GM06990 (cell line): Measurements from ENCODE around the gene GALNT13.

Source experiments
- DNase-seq: peaks from one replicate; pipeline ENCODE4 v3.0.0-alpha.2; 2011; ENCODE audit not compliant: insufficient read length; ENCODE audit errors: extremely low read depth
- H3K27me3 ChIP-seq: replicated peaks from 2 replicates; pipeline ENCODE4 v1.6.0; 2011; ENCODE audit warnings: low read length; ENCODE audit not compliant: control insufficient read depth, insufficient read depth
- H3K36me3 ChIP-seq: 2 replicates; pipeline ENCODE4 v1.5.1; 2011; ENCODE audit warnings: low read length; ENCODE audit not compliant: control insufficient read depth, insufficient read depth
- H3K4me3 ChIP-seq: replicated peaks from 2 replicates; pipeline ENCODE4 v1.5.1; 2011; ENCODE audit warnings: low read depth, mild to moderate bottlenecking, control low read depth, low read length
- TF ChIP-seq, protein P1 (sequence below): IDR thresholded peaks from 2 replicates; pipeline ENCODE4 v1.5.1; 2011; ENCODE audit warnings: low read length, control low read depth, mild to moderate bottlenecking, inconsistent platforms; ENCODE audit not compliant: insufficient read depth, poor library complexity, severe bottlenecking

The GALNT13 gene

DNA sequence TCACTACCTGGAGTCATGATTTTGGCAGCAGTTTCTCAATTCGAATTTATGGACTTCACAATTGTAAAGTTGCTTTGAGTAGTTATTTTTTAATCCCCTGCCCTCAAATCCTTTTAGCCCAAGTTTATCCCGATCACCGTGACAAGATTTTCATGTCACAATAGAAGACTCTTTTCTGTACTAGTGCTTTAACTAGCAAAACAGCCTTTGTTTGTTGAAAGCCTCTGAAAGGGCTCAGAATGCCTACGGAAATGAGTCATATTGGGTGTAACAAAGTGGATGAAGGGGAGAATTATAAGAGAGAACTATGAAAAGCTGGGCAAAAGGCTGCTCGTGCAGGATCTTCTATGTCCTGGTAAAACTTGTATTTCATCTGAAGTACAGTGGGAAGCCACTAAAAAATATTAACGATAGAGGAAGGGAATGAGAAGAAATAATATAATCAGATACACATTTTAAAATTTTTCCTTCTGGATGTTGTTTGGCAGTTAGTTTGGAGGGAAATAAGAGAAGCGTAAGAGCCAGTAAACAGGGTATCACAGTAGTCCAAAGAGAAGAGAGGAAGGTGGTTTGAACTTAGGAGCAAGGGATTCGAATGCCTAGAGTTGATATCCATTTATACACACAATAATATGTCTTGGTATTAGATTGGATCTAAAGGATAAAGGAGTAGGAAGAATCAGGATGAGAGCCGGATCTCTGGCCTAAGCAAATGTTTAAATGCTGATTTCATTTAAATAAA lies 114.9 kb downstream of the GALNT13 start:
- H3K4me3 ChIP-seq: no peak overlapping the region
- no peaks in the 10 kb centered on the region for H3K27me3 ChIP-seq
- TF ChIP-seq, protein P1, sequence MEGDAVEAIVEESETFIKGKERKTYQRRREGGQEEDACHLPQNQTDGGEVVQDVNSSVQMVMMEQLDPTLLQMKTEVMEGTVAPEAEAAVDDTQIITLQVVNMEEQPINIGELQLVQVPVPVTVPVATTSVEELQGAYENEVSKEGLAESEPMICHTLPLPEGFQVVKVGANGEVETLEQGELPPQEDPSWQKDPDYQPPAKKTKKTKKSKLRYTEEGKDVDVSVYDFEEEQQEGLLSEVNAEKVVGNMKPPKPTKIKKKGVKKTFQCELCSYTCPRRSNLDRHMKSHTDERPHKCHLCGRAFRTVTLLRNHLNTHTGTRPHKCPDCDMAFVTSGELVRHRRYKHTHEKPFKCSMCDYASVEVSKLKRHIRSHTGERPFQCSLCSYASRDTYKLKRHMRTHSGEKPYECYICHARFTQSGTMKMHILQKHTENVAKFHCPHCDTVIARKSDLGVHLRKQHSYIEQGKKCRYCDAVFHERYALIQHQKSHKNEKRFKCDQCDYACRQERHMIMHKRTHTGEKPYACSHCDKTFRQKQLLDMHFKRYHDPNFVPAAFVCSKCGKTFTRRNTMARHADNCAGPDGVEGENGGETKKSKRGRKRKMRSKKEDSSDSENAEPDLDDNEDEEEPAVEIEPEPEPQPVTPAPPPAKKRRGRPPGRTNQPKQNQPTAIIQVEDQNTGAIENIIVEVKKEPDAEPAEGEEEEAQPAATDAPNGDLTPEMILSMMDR: no peak
- no peak for DNase-seq
- H3K36me3 ChIP-seq: no peaks in the 10 kb centered on the region

DNA sequence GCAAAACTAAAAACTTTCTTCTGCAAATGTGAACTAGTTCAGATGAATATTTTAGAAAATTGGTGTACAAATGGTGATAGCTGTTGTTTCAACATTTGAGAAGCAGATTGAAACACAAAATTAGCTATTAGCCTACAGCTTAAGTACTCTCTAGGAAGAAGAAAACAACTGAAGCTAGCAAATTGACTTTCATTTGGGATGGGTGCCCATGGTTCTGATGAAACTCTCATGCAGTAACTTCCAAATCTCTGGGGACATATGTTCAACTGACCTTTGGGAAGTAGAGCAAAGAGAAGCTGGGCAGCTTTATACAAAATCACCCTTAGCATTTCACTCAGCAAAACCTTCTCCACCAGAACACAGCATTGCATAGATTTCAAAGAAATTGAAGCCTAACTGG lies 119.0 kb downstream of the GALNT13 start:
- no peaks in the 10 kb centered on the region for H3K27me3 ChIP-seq
- TF ChIP-seq, protein P1: no peak
- no peaks in the 10 kb centered on the region for H3K36me3 ChIP-seq
- no peak overlapping the region for H3K4me3 ChIP-seq
- DNase-seq: no peak

DNA sequence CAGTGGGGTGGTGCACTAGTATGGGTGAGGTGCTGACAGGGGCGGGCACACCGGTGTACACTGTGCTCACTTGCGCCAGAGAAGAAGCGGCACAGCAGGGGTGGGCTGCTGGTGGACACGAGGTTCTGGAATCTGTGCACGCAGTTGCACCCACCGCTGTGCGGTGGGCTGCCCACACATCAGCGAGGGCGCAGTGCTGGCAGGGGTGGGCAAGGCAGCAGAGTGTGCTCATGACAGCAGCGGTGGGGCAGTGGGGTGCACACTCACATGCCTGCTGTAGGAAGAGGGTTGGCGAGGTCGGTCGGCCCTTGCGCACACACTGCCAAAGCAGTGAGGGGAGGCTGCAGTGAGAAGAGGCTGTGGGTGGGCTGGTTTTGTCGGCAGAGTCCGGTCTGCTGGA lies 141.8 kb downstream of the GALNT13 start:
- TF ChIP-seq, protein P1: no peak
- DNase-seq: no peak
- Histone ChIP-seq H3K4me3 (no peak overlapping the region), H3K36me3 (no peaks in the 10 kb centered on the region), H3K27me3 (no peaks in the 10 kb centered on the region)

DNA sequence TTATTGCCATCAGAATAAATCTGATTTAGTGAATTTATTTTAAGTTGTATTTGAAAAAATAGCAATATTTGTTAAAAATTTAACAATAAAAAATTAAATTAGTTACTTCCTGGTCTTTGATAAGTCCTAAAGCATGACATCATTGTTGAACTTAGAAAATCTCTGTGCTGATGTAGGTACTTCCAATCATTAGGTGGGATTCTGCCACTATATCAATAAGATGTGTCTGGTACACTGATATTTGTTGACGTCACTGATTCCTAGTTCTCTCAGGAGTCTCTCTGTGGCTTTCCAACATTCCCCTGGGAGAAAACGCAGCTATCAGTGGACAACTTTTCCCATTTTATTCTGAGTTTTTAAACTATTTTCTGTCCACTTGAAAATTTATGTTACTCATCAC lies 143.5 kb downstream of the GALNT13 start:
- Histone ChIP-seq H3K36me3 (no peaks in the 10 kb centered on the region), H3K27me3 (no peaks in the 10 kb centered on the region), H3K4me3 (no peak overlapping the region)
- no peak for DNase-seq
- TF ChIP-seq, protein P1: no peak

DNA sequence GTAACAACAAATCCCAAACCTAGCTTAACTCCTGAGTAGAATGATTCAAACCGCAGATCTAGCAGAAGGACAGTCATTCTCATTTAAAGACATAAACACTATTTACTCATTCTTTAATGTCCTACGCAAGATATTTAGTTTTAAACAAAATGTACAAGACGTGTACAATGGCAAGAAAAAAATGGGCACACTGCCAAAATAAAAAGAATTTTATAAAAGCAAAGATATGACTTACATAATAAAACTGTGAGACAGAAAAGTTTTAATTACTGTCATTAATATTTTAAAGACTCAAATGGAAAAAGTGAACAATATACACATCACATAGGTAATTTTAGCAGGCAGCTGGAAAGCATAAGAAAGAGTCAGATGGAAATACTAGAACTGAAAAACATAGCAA lies 157.8 kb downstream of the GALNT13 start:
- DNase-seq: no peak
- H3K36me3 ChIP-seq: no peaks in the 10 kb centered on the region
- TF ChIP-seq, protein P1: no peak
- H3K27me3 ChIP-seq: no peaks in the 10 kb centered on the region
- no peak overlapping the region for H3K4me3 ChIP-seq

DNA sequence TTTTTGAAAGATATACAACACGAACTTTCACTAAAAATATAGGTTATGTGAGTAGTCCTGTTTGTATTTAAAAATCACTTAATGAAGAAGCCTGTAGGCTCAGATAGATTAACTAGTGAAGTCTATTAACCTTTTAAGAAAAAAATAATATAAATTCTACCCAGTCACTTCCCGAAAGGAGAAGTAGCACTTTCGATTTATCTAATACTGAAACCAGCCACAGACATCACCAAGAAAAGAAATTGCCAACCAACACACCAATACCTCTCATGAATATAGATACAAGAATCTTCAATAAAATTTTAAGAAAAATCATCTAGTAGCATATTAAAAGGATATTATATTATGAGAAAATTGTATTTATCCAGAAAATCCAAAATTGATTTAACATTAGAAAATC lies 160.5 kb downstream of the GALNT13 start:
- no peak for DNase-seq
- TF ChIP-seq, protein P1: no peak
- no peaks in the 10 kb centered on the region for H3K36me3 ChIP-seq
- no peaks in the 10 kb centered on the region for H3K27me3 ChIP-seq
- H3K4me3 ChIP-seq: no peak overlapping the region
